ENCODE data around the gene DBP. TPM values are rescaled to one million over a fixed set of nuclear protein-coding genes. Genes with fewer than 3 reads are reported as not detected.

The DBP gene
- polyA plus RNA-seq, 2 of the 4 experiments (the other 2 are of a cell fraction): 2.5 to 3.8 TPM

GRCh38 chr19:48618916-48619691 lies 18.1 kb downstream of the DBP start, which contains the start of the genes RPL18 and SPHK2:
RPL18 (minus strand) TSS chr19:48619178; CDS start chr19:48619143, 35 bp downstream.
SPHK2 (plus strand) TSS chr19:48619506; CDS start chr19:48620515, 1,009 bp downstream.
- ChIA-PET CTCF (interaction anchor here (0.6 to 5.4 kb wide), 6 partner anchors 9 to 508 kb away, joined by 3 to 55 read pairs (median 6); partner anchors contain the start of genes CA11 and SPACA4), POLR2A (interaction anchor here (0.5 to 3.6 kb wide), 35 partner anchors 9 to 1229 kb away, joined by 3 to 70 read pairs (median 5); partner anchors contain the start of genes CA11, DBP, IZUMO1 and KDELR1)
- Histone ChIP-seq H3K4me1 (peaks cover 50% of the 10 kb centered on the region), H3K4me2 (peak within 1 kb of the TSS; percentile 92), H3K9me3 (no peaks in the 10 kb centered on the region), H3K4me3 (peak within 1 kb of the TSS; percentile 68), H3K27ac (peak within 1 kb of the TSS; percentile 89 to 90)
- 1% methylated on average over 44 of the region's 69 CpGs for WGBS (ENCODE audit: missing lambda C conversion rate)
- DNase-seq (ENCODE audit: low read depth in 1 of 2, low spot score in 1 of 2) (peak; percentile 99 to 100), FAIRE-seq (peak; percentile 95), ATAC-seq (peak; percentile 79 to 89)
- TF ChIP-seq FOSB (CRISPR knock-in tag; IDR thresholded peaks at IDR 0.05): no peak
- no peak for TF ChIP-seq TP53 (CRISPR knock-in tag; IDR thresholded peaks at IDR 0.05)
- no peak for TF ChIP-seq HOXA7 (CRISPR knock-in tag; IDR thresholded peaks at IDR 0.05)
- no peak for TF ChIP-seq EHMT2 (IDR thresholded peaks at IDR 0.05; ENCODE audit: low read depth)
- TF ChIP-seq KDM5A (IDR thresholded peaks at IDR 0.05): 0 out of 2 replicates have a peak, but pooled peaks have one; percentile 30
- no peak for TF ChIP-seq KDM1A (IDR thresholded peaks at IDR 0.05; ENCODE audit: low read depth)
- TF ChIP-seq RFX5 (IDR thresholded peaks at IDR 0.05): peak; percentile 76
- TF ChIP-seq HOXB5 (CRISPR knock-in tag; IDR thresholded peaks at IDR 0.05): no peak
- peak; percentile 97 for TF ChIP-seq PHF8 (IDR thresholded peaks at IDR 0.05; ENCODE audit: borderline replicate concordance, low read depth)
- TF ChIP-seq HOXB13 (CRISPR knock-in tag; IDR thresholded peaks at IDR 0.05; ENCODE audit: low read depth): no peak
- TF ChIP-seq FOXS1 (CRISPR knock-in tag; IDR thresholded peaks at IDR 0.05): no peak
- peak in 1 of 2 experiments; percentile 34; a peak in 2 of 5 replicates for TF ChIP-seq EP300 (IDR thresholded peaks at IDR 0.05)
- TF ChIP-seq HES2 (IDR thresholded peaks at IDR 0.05): no peak
- TF ChIP-seq ZNF302 (CRISPR knock-in tag; IDR thresholded peaks at IDR 0.05): no peak
- TF ChIP-seq CBX2 (IDR thresholded peaks at IDR 0.05; ENCODE audit: borderline replicate concordance, low read depth): no peak
- no peak for TF ChIP-seq ZC3H11A (IDR thresholded peaks at IDR 0.05)
- peak; percentile 97 for TF ChIP-seq MYC (IDR thresholded peaks at IDR 0.05; ENCODE audit: borderline replicate concordance, low read length)
- no peak for TF ChIP-seq EHF (CRISPR knock-in tag; IDR thresholded peaks at IDR 0.05)
- TF ChIP-seq, protein P1, sequence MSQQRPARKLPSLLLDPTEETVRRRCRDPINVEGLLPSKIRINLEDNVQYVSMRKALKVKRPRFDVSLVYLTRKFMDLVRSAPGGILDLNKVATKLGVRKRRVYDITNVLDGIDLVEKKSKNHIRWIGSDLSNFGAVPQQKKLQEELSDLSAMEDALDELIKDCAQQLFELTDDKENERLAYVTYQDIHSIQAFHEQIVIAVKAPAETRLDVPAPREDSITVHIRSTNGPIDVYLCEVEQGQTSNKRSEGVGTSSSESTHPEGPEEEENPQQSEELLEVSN (IDR thresholded peaks at IDR 0.05; ENCODE audit: borderline replicate concordance, low read depth): no peak
- TF ChIP-seq, protein P2, sequence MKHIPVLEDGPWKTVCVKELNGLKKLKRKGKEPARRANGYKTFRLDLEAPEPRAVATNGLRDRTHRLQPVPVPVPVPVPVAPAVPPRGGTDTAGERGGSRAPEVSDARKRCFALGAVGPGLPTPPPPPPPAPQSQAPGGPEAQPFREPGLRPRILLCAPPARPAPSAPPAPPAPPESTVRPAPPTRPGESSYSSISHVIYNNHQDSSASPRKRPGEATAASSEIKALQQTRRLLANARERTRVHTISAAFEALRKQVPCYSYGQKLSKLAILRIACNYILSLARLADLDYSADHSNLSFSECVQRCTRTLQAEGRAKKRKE (CRISPR knock-in tag; IDR thresholded peaks at IDR 0.05; ENCODE audit: low read depth): no peak
- TF ChIP-seq, protein P3, sequence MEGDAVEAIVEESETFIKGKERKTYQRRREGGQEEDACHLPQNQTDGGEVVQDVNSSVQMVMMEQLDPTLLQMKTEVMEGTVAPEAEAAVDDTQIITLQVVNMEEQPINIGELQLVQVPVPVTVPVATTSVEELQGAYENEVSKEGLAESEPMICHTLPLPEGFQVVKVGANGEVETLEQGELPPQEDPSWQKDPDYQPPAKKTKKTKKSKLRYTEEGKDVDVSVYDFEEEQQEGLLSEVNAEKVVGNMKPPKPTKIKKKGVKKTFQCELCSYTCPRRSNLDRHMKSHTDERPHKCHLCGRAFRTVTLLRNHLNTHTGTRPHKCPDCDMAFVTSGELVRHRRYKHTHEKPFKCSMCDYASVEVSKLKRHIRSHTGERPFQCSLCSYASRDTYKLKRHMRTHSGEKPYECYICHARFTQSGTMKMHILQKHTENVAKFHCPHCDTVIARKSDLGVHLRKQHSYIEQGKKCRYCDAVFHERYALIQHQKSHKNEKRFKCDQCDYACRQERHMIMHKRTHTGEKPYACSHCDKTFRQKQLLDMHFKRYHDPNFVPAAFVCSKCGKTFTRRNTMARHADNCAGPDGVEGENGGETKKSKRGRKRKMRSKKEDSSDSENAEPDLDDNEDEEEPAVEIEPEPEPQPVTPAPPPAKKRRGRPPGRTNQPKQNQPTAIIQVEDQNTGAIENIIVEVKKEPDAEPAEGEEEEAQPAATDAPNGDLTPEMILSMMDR (IDR thresholded peaks at IDR 0.05): no peak
- TF ChIP-seq ESRRA (IDR thresholded peaks at IDR 0.05; ENCODE audit: borderline replicate concordance, low read length): no peak
- no peak for TF ChIP-seq CHD2 (IDR thresholded peaks at IDR 0.05; ENCODE audit: low read length, partially characterized antibody)
- no peak for TF ChIP-seq BHLHE40 (IDR thresholded peaks at IDR 0.05; ENCODE audit: low read depth, low read length)
- no peak for TF ChIP-seq HEYL (CRISPR knock-in tag; IDR thresholded peaks at IDR 0.05)
- no peak for TF ChIP-seq NR3C1 (IDR thresholded peaks at IDR 0.05)
- TF ChIP-seq CEBPB (IDR thresholded peaks at IDR 0.05): no peak
- 0 out of 2 replicates have a peak, but pooled peaks have one; percentile 13 for TF ChIP-seq FOSL2 (IDR thresholded peaks at IDR 0.05)
- peak; percentile 62 for TF ChIP-seq FOSL2 (CRISPR knock-in tag; IDR thresholded peaks at IDR 0.05)
- TF ChIP-seq CHD4 (IDR thresholded peaks at IDR 0.05; ENCODE audit: borderline replicate concordance): no peak
- no peak; the same call in 1 of the 2 replicates for TF ChIP-seq HMGXB4 (CRISPR knock-in tag; IDR thresholded peaks at IDR 0.05; ENCODE audit: borderline replicate concordance)
- TF ChIP-seq RARB (CRISPR knock-in tag; IDR thresholded peaks at IDR 0.05): peak; percentile 50; the same call in 1 of the 2 replicates
- TF ChIP-seq JUNB (IDR thresholded peaks at IDR 0.05): no peak
- TF ChIP-seq ELK1 (IDR thresholded peaks at IDR 0.05; ENCODE audit: low read depth, low read length): no peak

Data from A549 (cell line).